Adrenal gland (tissue), 5 donors: ENCODE results near the gene KLHL13.

Experiments
- CTCF ChIP-seq, 6 experiments: fragments of 450-650 bp in 4 of 6; fragments of 200-600 bp in 2 of 6; sonication (generic) in 1 of 6; IDR thresholded peaks; 1 replicate in 5 of 6; 2 replicates in 1 of 6; pipeline versions ENCODE4 v1.5.1 to v1.8.0; 2016 to 2021; ENCODE audit warnings: antibody characterized with exemption in 6 of 6, mild to moderate bottlenecking in 2 of 6, moderate library complexity in 1 of 6
- POLR2A ChIP-seq, 2 donors: fragments of 450-650 bp; IDR thresholded peaks; one replicate each; pipeline ENCODE4 v1.6.1; 2017; ENCODE audit warnings: antibody characterized with exemption in 2 of 2, mild to moderate bottlenecking in 2 of 2, moderate library complexity in 1 of 2
- donor health status: DM: no; HTN: no; CAD: no.

- no peak for TF ChIP-seq CTCF (IDR thresholded peaks at IDR 0.05)
- TF ChIP-seq POLR2A (IDR thresholded peaks at IDR 0.05) = no peak
Observed at GRCh38 chrX:118062048-118062789, 54.4 kb downstream of the KLHL13 start.
